Astrocyte of the cerebellum (primary cell): ENCODE results near the gene RNF149.

ENCODE experiments used
- DNase-seq: peaks from one replicate; pipeline ENCODE4 v3.0.0-alpha.2; 2011; ENCODE audit warnings: low read depth
- H3K4me3 ChIP-seq: 2 replicates; pipeline ENCODE4 v1.5.1; 2011; ENCODE audit warnings: mild to moderate bottlenecking, low read depth, low read length, moderate library complexity
- in situ Hi-C: cut with HindIII; loops from 2 replicates; pipeline ENCODE4 v1.10.0; 2017; ENCODE audit warnings: low sequenced_read_pairs
- TF ChIP-seq, protein P1 (sequence below): IDR thresholded peaks from 2 replicates; pipeline ENCODE4 v1.5.1; 2012; ENCODE audit warnings: low read length, low read depth, moderate library complexity, mild to moderate bottlenecking; ENCODE audit errors: missing control alignments

RNF149 gene

DNA sequence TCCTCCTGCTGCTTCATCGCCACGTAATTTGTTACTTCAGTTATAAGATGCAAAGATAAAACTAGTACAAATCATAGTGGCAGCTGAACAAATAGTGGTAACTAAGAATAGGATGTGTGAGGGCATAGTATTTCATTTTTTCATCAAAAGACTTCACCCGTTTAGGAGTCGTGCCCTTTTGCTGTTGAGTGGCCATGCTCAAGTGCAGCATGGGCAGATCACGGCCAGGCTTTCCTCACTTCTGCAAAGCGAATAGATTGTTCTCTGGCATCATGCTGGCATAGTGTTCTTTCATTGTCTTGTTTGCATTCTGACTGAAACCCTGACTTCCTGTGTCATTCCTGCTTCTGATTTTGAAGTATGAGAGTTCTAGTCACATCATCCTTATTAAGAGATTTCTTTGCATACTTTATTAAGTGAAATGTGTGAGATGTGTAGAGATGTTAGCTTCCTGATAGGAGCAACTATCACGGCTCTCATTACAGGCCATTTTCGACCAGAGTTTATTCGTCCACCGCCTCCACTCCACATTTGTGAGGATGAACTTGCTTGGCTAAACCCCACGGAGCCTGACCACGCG lies 44.1 kb downstream of the RNF149 start:
- in situ Hi-C loops = no loop called here
- DNase-seq = no peak
- TF ChIP-seq, protein P1, sequence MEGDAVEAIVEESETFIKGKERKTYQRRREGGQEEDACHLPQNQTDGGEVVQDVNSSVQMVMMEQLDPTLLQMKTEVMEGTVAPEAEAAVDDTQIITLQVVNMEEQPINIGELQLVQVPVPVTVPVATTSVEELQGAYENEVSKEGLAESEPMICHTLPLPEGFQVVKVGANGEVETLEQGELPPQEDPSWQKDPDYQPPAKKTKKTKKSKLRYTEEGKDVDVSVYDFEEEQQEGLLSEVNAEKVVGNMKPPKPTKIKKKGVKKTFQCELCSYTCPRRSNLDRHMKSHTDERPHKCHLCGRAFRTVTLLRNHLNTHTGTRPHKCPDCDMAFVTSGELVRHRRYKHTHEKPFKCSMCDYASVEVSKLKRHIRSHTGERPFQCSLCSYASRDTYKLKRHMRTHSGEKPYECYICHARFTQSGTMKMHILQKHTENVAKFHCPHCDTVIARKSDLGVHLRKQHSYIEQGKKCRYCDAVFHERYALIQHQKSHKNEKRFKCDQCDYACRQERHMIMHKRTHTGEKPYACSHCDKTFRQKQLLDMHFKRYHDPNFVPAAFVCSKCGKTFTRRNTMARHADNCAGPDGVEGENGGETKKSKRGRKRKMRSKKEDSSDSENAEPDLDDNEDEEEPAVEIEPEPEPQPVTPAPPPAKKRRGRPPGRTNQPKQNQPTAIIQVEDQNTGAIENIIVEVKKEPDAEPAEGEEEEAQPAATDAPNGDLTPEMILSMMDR = no peak
- no peak overlapping the region for H3K4me3 ChIP-seq

GRCh38 chr2:101263377-101263800 lies 45.1 kb downstream of the RNF149 start:
- H3K4me3 ChIP-seq = no peak overlapping the region
- no peak for DNase-seq
- in situ Hi-C loops = no loop called here
- TF ChIP-seq, protein P1 = no peak

DNA sequence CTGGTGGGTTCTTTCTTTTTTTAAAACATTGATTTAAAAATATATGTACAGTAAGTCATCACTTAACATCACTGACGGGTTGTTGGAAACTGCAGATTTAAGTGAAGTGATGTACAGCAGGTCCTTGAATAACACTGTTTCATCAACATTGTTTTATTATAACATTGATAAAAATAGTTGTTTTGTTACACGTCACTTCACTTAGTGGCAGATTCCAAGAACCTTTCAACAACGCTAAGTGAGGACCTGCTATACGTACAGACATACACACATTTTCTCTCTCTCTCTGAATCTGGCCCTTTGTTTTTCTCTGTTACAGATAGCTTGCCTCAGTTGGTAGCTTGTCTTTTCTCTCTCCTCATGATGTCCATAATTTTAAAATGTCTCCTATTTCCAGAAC lies 46.4 kb downstream of the RNF149 start:
- TF ChIP-seq, protein P1 = no peak
- DNase-seq = no peak
- no peak overlapping the region for H3K4me3 ChIP-seq
- in situ Hi-C loops = no loop called here

GRCh38 chr2:101258804-101259203 lies 49.7 kb downstream of the RNF149 start:
- TF ChIP-seq, protein P1 = no peak

GRCh38 chr2:101256316-101256715 lies 52.2 kb downstream of the RNF149 start:
- TF ChIP-seq, protein P1 = no peak
- DNase-seq = no peak
- in situ Hi-C loops = no loop called here
- H3K4me3 ChIP-seq = no peak overlapping the region

More at GRCh38 chr2:101258804-101259203, 49.7 kb downstream of the RNF149 start:
- no peak for DNase-seq
- H3K4me3 ChIP-seq = no peak overlapping the region
- in situ Hi-C loops = no loop called here

DNA sequence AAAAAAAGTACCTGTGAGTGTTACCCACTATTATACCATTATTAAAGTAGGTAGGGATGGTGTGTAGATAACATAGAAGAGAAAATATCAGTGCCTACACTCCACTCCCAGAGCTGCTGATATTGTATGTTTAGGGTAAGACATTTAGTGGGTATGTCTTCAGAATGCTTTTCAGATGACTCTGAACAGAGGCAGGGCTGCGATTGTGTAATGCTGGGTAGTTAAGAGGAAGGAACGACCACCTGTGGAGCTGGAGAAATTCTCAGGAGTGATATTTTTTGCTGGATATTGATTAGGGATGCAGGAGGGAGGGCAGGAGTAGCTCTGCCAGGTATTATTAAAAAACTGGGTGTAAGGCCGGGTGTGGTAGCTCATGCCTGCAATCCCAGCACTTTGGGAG lies 53.0 kb downstream of the RNF149 start:
- in situ Hi-C loops = no loop called here

More for the DNA sequence above, 53.0 kb downstream of the RNF149 start:
- DNase-seq = peak; percentile 32
- TF ChIP-seq, protein P1 = no peak
- H3K4me3 ChIP-seq = no peak overlapping the region
